Cardiac fibroblast (primary cell): ENCODE results near the gene FBLN5.

ENCODE experiments used
- DNase-seq, 2 donors: peaks; one replicate each; pipeline versions ENCODE4 v3.0.0 to v3.0.0-alpha.2; 2010; ENCODE audit warnings: low read depth in 2 of 2
- H3K4me3 ChIP-seq, 2 donors: replicated peaks in 1 of 2; 1 replicate in 1 of 2; 2 replicates in 1 of 2; pipeline ENCODE4 v1.5.1; 2011; ENCODE audit warnings: low read depth in 2 of 2, low read length in 2 of 2, mild to moderate bottlenecking in 2 of 2, moderate library complexity in 1 of 2
- TF ChIP-seq, protein P1 (sequence below): IDR thresholded peaks from one replicate; pipeline ENCODE4 v1.5.1; 2011; ENCODE audit warnings: low read depth, mild to moderate bottlenecking, low read length, inconsistent platforms

The FBLN5 gene

GRCh38 chr14:91911474-91912032, 35.9 kb downstream of the FBLN5 start:
- TF ChIP-seq, protein P1, sequence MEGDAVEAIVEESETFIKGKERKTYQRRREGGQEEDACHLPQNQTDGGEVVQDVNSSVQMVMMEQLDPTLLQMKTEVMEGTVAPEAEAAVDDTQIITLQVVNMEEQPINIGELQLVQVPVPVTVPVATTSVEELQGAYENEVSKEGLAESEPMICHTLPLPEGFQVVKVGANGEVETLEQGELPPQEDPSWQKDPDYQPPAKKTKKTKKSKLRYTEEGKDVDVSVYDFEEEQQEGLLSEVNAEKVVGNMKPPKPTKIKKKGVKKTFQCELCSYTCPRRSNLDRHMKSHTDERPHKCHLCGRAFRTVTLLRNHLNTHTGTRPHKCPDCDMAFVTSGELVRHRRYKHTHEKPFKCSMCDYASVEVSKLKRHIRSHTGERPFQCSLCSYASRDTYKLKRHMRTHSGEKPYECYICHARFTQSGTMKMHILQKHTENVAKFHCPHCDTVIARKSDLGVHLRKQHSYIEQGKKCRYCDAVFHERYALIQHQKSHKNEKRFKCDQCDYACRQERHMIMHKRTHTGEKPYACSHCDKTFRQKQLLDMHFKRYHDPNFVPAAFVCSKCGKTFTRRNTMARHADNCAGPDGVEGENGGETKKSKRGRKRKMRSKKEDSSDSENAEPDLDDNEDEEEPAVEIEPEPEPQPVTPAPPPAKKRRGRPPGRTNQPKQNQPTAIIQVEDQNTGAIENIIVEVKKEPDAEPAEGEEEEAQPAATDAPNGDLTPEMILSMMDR = peak; percentile 61
- no peak overlapping the region for H3K4me3 ChIP-seq
- peak; percentile 65 to 85 for DNase-seq

DNA sequence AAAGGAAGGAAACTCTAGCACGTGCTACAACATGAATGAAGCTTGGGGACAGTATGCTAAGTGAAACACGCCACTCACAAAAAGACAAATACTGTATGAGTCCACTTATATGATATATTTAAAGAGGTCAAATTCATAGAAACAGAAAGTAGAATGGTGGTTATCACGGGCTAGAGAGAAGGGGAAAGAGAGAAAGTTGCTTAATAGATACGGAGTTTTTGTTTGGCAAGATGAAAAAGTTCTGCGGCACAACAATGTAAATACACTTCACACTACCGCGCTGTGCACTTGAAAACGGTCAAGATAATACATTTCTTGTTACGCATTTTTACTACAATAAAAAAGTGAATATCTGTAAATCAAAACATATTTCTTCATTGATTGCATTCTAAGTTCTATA, 37.3 kb downstream of the FBLN5 start:
- TF ChIP-seq, protein P1 = no peak
- DNase-seq = no peak
- no peak overlapping the region for H3K4me3 ChIP-seq

- TF ChIP-seq, protein P1 = no peak
- DNase-seq = no peak
These were observed 41.1 kb downstream of the FBLN5 start for GRCh38 chr14:91906374-91906773.

GRCh38 chr14:91904956-91905645, 42.4 kb downstream of the FBLN5 start:
- H3K4me3 ChIP-seq = no peak overlapping the region
- no peak for DNase-seq
- TF ChIP-seq, protein P1 = no peak

More at GRCh38 chr14:91906374-91906773, 41.1 kb downstream of the FBLN5 start:
- H3K4me3 ChIP-seq = no peak overlapping the region

GRCh38 chr14:91904483-91904882, 43.0 kb downstream of the FBLN5 start:
- TF ChIP-seq, protein P1 = no peak
- no peak overlapping the region for H3K4me3 ChIP-seq
- no peak for DNase-seq

DNA sequence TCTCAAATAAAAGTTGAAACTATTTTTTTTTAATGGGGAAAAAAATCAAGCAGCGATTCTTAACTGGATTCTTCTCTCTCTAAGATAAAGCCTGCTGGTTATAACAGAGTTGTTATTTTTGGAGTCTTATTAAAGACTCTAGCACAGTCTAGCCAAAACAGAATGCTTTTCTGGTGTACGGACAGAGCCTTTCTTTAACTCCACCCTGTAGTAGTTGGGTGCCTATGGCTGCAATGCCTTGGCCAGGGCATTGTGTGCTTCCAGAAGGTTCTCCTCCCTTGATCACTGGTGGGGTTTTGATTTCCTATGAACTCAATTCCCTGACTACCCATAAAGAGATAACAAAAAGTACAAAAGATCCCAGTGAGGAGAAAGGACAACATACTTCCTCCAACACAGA, 44.4 kb downstream of the FBLN5 start:
- H3K4me3 ChIP-seq = no peak overlapping the region
- no peak for DNase-seq
- TF ChIP-seq, protein P1 = no peak
